GM12878 (cell line): ENCODE results near the gene KIFAP3. TPM values are rescaled to one million over a fixed set of nuclear protein-coding genes. Genes with fewer than 3 reads are reported as not detected.

Source experiments
- ATAC-seq: fragments of 200-7000 bp; cut with Tn5 transposase; 3 replicates; pipeline ENCODE4 v1.9.1; 2020; ENCODE audit warnings: mild to moderate bottlenecking, moderate library complexity
- BruUV-seq: library from RNA; stranded (reverse); fragments of 400-500 nt; replicated peaks from 2 replicates; lab custom pipeline; 2021; lab: Mats Ljungman, UMichigan
- CTCF ChIA-PET: fragments of 300-600 bp; sonication (Branson Sonifier 250); formaldehyde crosslinking; extraction: SDS; loops from one replicate; lab custom pipeline; 2021; ENCODE audit warnings: inconsistent platforms; lab: Yijun Ruan, JAX
- POLR2A ChIA-PET: fragments of 350-600 bp; formaldehyde crosslinking; extraction: SDS; loops from one replicate; lab custom pipeline; 2021; ENCODE audit warnings: inconsistent platforms; lab: Charles Lee
- RAD21 ChIA-PET: fragments of 300-600 bp; sonication (Branson Sonifier 250); formaldehyde crosslinking; loops from one replicate; lab custom pipeline; 2023; ENCODE audit warnings: antibody characterized with exemption; ENCODE audit not compliant: unreplicated experiment; lab: Charles Lee
- SMC1A ChIA-PET: fragments of 300-600 bp; sonication (Branson Sonifier 250); formaldehyde crosslinking; loops from one replicate; lab custom pipeline; 2023; ENCODE audit not compliant: unreplicated experiment, uncharacterized antibody; lab: Charles Lee
- DNase-seq: peaks from one replicate; pipeline ENCODE4 v3.0.0-alpha.2; 2011; ENCODE audit warnings: low read depth, low spot score
- FAIRE-seq: peaks from 3 replicates; lab custom pipeline; 2011; peaks lifted over from hg19 to GRCh38; lab: Jason Lieb, UNC
- H2AFZ ChIP-seq: 2 replicates; pipeline ENCODE4 v1.6.0; 2011; ENCODE audit warnings: low read depth, low read length, control low read depth; ENCODE audit not compliant: control insufficient read depth
- H3K27ac ChIP-seq: 2 replicates; pipeline ENCODE4 v1.5.1; 2011; ENCODE audit warnings: control low read depth; ENCODE audit not compliant: control insufficient read depth, insufficient read depth
- H3K27me3 ChIP-seq, 2 experiments: replicated peaks in 1 of 2; 2 replicates each; pipeline versions ENCODE4 v1.6.0 to v1.6.1; 2011; ENCODE audit warnings: low read length in 1 of 2; ENCODE audit not compliant: control insufficient read depth in 2 of 2, insufficient read depth in 2 of 2
- H3K36me3 ChIP-seq, 2 experiments: 2 replicates each; pipeline ENCODE4 v1.5.1; 2011; ENCODE audit warnings: low read length in 1 of 2; ENCODE audit not compliant: control insufficient read depth in 2 of 2, insufficient read depth in 2 of 2
- H3K4me1 ChIP-seq: 2 replicates; pipeline ENCODE4 v1.6.1; 2011; ENCODE audit warnings: mild to moderate bottlenecking, low read length, moderate library complexity, mixed read lengths; ENCODE audit not compliant: control insufficient read depth, insufficient read depth
- H3K4me2 ChIP-seq: 2 replicates; pipeline ENCODE4 v1.6.0; 2011; ENCODE audit warnings: control low read depth; ENCODE audit not compliant: control insufficient read depth, insufficient read depth
- H3K4me3 ChIP-seq: fragments of 200-600 bp; sonication (generic); 2 replicates; pipeline ENCODE4 v1.5.1; 2016
- H3K79me2 ChIP-seq: 2 replicates; pipeline ENCODE4 v1.6.0; 2011; ENCODE audit warnings: low read length; ENCODE audit not compliant: control insufficient read depth, insufficient read depth
- H3K9ac ChIP-seq: 2 replicates; pipeline ENCODE4 v1.8.0; 2011; ENCODE audit warnings: low read length, control low read depth, mixed read lengths; ENCODE audit not compliant: control insufficient read depth, insufficient read depth
- H3K9me3 ChIP-seq: replicated peaks from 3 replicates; pipeline ENCODE4 v1.5.1; 2011; ENCODE audit warnings: mild to moderate bottlenecking, low read length; ENCODE audit not compliant: control insufficient read depth, insufficient read depth
- H4K20me1 ChIP-seq: 2 replicates; pipeline ENCODE4 v1.6.0; 2011; ENCODE audit not compliant: control insufficient read depth, insufficient read depth
- ATF3 ChIP-seq: IDR thresholded peaks from 2 replicates; pipeline ENCODE4 v1.6.1; 2011; ENCODE audit warnings: low read depth, mild to moderate bottlenecking, low read length, moderate library complexity, borderline replicate concordance; ENCODE audit errors: extremely low read depth
- CBFB ChIP-seq: IDR thresholded peaks from 2 replicates; pipeline ENCODE4 v1.6.1; 2016; ENCODE audit warnings: antibody characterized with exemption, low read depth
- CTCF ChIP-seq, 3 experiments: IDR thresholded peaks in 2 of 3; conservative IDR thresholded peaks in 1 of 3; 2 replicates each; pipeline ENCODE4 v1.5.1; 2011; ENCODE audit warnings: low read depth in 3 of 3, low read length in 3 of 3, mild to moderate bottlenecking in 3 of 3, control low read depth in 2 of 3, moderate library complexity in 2 of 3, inconsistent platforms in 1 of 3, mixed read lengths in 1 of 3; ENCODE audit not compliant: control insufficient read depth in 2 of 3, insufficient read depth in 1 of 3; ENCODE audit errors: extremely low read depth in 1 of 3
- ELK1 ChIP-seq: IDR thresholded peaks from 2 replicates; pipeline ENCODE4 v1.6.1; 2012; ENCODE audit warnings: low read depth, low read length, improper control_type of control experiment
- EZH2 ChIP-seq: IDR thresholded peaks from 2 replicates; pipeline ENCODE4 v1.6.1; 2012; ENCODE audit warnings: low read depth, mild to moderate bottlenecking, control low read depth, inconsistent platforms, low read length, borderline replicate concordance; ENCODE audit not compliant: control insufficient read depth
- FOS ChIP-seq: IDR thresholded peaks from 3 replicates; pipeline ENCODE4 v1.6.1; 2011; ENCODE audit warnings: borderline replicate concordance; ENCODE audit not compliant: insufficient read length; ENCODE audit errors: extremely low read depth
- HDAC6 ChIP-seq: fragments of 200-600 bp; sonication (generic); IDR thresholded peaks from one replicate; pipeline ENCODE4 v1.8.0; 2017; ENCODE audit warnings: antibody characterized with exemption; ENCODE audit not compliant: unreplicated experiment
- IRF5 ChIP-seq: fragments of 450-650 bp; IDR thresholded peaks from 2 replicates; pipeline ENCODE4 v1.6.1; 2017; ENCODE audit warnings: borderline replicate concordance
- MEF2B ChIP-seq: fragments of 450-650 bp; IDR thresholded peaks from 2 replicates; pipeline ENCODE4 v1.6.1; 2018; ENCODE audit warnings: mild to moderate bottlenecking, moderate library complexity; ENCODE audit not compliant: partially characterized antibody, poor library complexity, severe bottlenecking
- MTA3 ChIP-seq: IDR thresholded peaks from 2 replicates; pipeline ENCODE4 v1.6.1; 2012; ENCODE audit warnings: low read length, inconsistent platforms, borderline replicate concordance
- POLR2AphosphoS5 ChIP-seq: IDR thresholded peaks from 2 replicates; pipeline ENCODE4 v1.6.1; 2011; ENCODE audit warnings: mild to moderate bottlenecking, low read length, inconsistent platforms
- RUNX3 ChIP-seq: IDR thresholded peaks from 2 replicates; pipeline ENCODE4 v1.6.1; 2012; ENCODE audit warnings: low read length, inconsistent platforms
- SMARCA5 ChIP-seq: fragments of 450-650 bp; IDR thresholded peaks from 2 replicates; pipeline ENCODE4 v1.6.1; 2017; ENCODE audit warnings: mild to moderate bottlenecking
- SREBF2 ChIP-seq: IDR thresholded peaks from 2 replicates; pipeline ENCODE4 v1.6.1; 2012; ENCODE audit warnings: mild to moderate bottlenecking, low read length
- SUPT20H ChIP-seq: IDR thresholded peaks from 2 replicates; pipeline ENCODE4 v1.6.1; 2011; ENCODE audit warnings: low read depth, mild to moderate bottlenecking, low read length, moderate library complexity, borderline replicate concordance; ENCODE audit not compliant: control insufficient read depth
- SUZ12 ChIP-seq: fragments of 200-600 bp; sonication (generic); IDR thresholded peaks from one replicate; pipeline ENCODE4 v1.6.1; 2018; ENCODE audit warnings: antibody characterized with exemption, mild to moderate bottlenecking; ENCODE audit not compliant: unreplicated experiment
- TAF1 ChIP-seq: IDR thresholded peaks from 2 replicates; pipeline ENCODE4 v1.6.1; 2011; ENCODE audit warnings: mild to moderate bottlenecking, low read depth, low read length, borderline replicate concordance
- ZBTB33 ChIP-seq: fragments of 450-650 bp; IDR thresholded peaks from 2 replicates; pipeline ENCODE4 v1.6.1; 2017; ENCODE audit warnings: mild to moderate bottlenecking
- in situ Hi-C: fragments of 300-500 bp; cut with MboI; formaldehyde crosslinking; loops from 9 replicates; pipeline ENCODE4 v1.14.3; 2018; ENCODE audit warnings: mixed read lengths
- intact Hi-C: fragments of 100-400 bp; cut with micrococcal nuclease; formaldehyde crosslinking; loops from one replicate; pipeline ENCODE4 v1.14.2; 2022; ENCODE audit not compliant: unreplicated experiment
- polyA plus RNA-seq, 11 experiments: library from polyadenylated mRNA; depleted of rRNA in 4 of 11; unstranded in 6 of 11; stranded (reverse) in 5 of 11; fragments of >200 nt; fragmentation: Nextera tagmentation in 4 of 11; fragmentation: Illumina TruSeq in 1 of 11; extraction: Ambion mirVana in 4 of 11; extraction: Trizol in 1 of 11; gene quantifications; 1 replicate in 1 of 11; 2 replicates in 10 of 11; pipeline versions ENCODE4 v1.2.1 to v1.2.3, GENCODE V29; 2011 to 2016; ENCODE audit warnings: inconsistent platforms in 2 of 11, missing spikeins in 2 of 11, low read depth in 1 of 11
- total RNA-seq, 4 experiments: library from RNA; depleted of rRNA in 3 of 4; stranded (reverse); fragments of >200 nt in 3 of 4; fragmentation: Illumina TruSeq in 1 of 4; extraction: Trizol in 1 of 4; gene quantifications; 2 replicates each; pipeline versions ENCODE4 v1.2.1 to v1.2.3, GENCODE V29; 2013 to 2021

KIFAP3 gene
- total and polyA plus RNA-seq, 10 of the 15 experiments (the other 5 are each of a cell fraction or from before 2014, with no cell fraction given), result 13.7 to 100 (median 18.9) TPM

GRCh38 chr1:169884634-169885033, 189.9 kb downstream of the KIFAP3 start:
- no peak overlapping the region for H3K9ac ChIP-seq
- ATAC-seq (no peak), DNase-seq (no peak), FAIRE-seq (no peak)
- no TSS peak for BruUV-seq
- RAD21 ChIA-PET, result interaction anchor here (1.1 kb wide), 1 partner anchor 34 kb away, joined by 3 read pairs; no protein-coding TSS in a partner anchor
- no peaks in the 10 kb centered on the region for H3K27me3 ChIP-seq
- no peak overlapping the region for H3K27ac ChIP-seq
- no peak overlapping the region for H3K4me2 ChIP-seq
- H4K20me1 ChIP-seq, result no peaks in the 10 kb centered on the region
- H3K36me3 ChIP-seq, result peaks cover 3 to 5% of the 10 kb centered on the region in 2 experiments
- H3K9me3 ChIP-seq, result no peaks in the 10 kb centered on the region
- SMC1A ChIA-PET, result interaction anchor here (1.6 kb wide), 1 partner anchor 10 kb away, joined by 6 read pairs; the partner anchor contains the start of gene SCYL3
- POLR2A ChIA-PET, result interaction anchor here (1.4 kb wide), 1 partner anchor 8 kb away, joined by 5 read pairs; the partner anchor contains the start of gene SCYL3
- in situ Hi-C loops, result no loop called here
- H3K4me1 ChIP-seq, result no peaks in the 10 kb centered on the region
- no peak overlapping the region for H3K4me3 ChIP-seq
- no peak overlapping the region for H2AFZ ChIP-seq
- H3K79me2 ChIP-seq, result peaks cover 16% of the 10 kb centered on the region
- intact Hi-C loops, result no loop called here
- CTCF ChIA-PET, result interaction anchor here (0.9 kb wide), 1 partner anchor 14 kb away, joined by 3 read pairs; no protein-coding TSS in a partner anchor
- no peak for TF ChIP-seq EZH2
- no peak for TF ChIP-seq ZBTB33
- no peak for TF ChIP-seq TAF1
- TF ChIP-seq SREBF2, result no peak
- TF ChIP-seq MTA3, result no peak
- no peak for TF ChIP-seq ATF3
- no peak for TF ChIP-seq SUPT20H
- TF ChIP-seq ELK1, result no peak
- no peak for TF ChIP-seq FOS
- TF ChIP-seq IRF5, result no peak
- TF ChIP-seq POLR2AphosphoS5, result no peak
- no peak for TF ChIP-seq CBFB
- no peak for TF ChIP-seq SMARCA5
- TF ChIP-seq SUZ12, result no peak
- TF ChIP-seq HDAC6, result no peak
- no peak for TF ChIP-seq CTCF (IDR thresholded peaks at IDR 0.05 in 2 of 3, conservative IDR thresholded peaks at IDR 0.05 in 1 of 3; ENCODE audit: control insufficient read depth in 2 of 3, extremely low read depth in 1 of 3, insufficient read depth in 1 of 3, low read depth in 3 of 3, low read length in 3 of 3)
- TF ChIP-seq MEF2B, result no peak
- TF ChIP-seq RUNX3, result no peak
